HepG2 (cell line): ENCODE results near the gene GBA2. TPM values are rescaled to one million over a fixed set of nuclear protein-coding genes. Genes with fewer than 3 reads are reported as not detected.

ENCODE experiments used
- CREB1 ChIP-seq, 2 experiments: fragments of 450-650 bp in 1 of 2; IDR thresholded peaks; 2 replicates each; pipeline ENCODE4 v1.6.1; 2016 to 2017; ENCODE audit warnings: control low read depth in 1 of 2, mild to moderate bottlenecking in 1 of 2, missing compliant biosample characterization in 1 of 2, missing genetic modification characterization in 1 of 2
- GABPA ChIP-seq, 2 experiments: IDR thresholded peaks; 2 replicates each; pipeline ENCODE4 v1.6.1; 2011 to 2016; ENCODE audit warnings: low read depth in 2 of 2, low read length in 1 of 2, missing biosample characterization in 1 of 2, missing genetic modification characterization in 1 of 2
- HCFC1 ChIP-seq: fragments of 150-350 bp; IDR thresholded peaks from 2 replicates; pipeline ENCODE4 v1.6.1; 2014; ENCODE audit warnings: low read depth, low read length
- KLF6 ChIP-seq: IDR thresholded peaks from 2 replicates; pipeline ENCODE4 v1.8.0; 2016; ENCODE audit warnings: missing biosample characterization, missing genetic modification reagents
- MAFG ChIP-seq: sonication (generic); formaldehyde crosslinking; IDR thresholded peaks from 2 replicates; pipeline ENCODE4 v1.5.1; 2020; ENCODE audit warnings: mild to moderate bottlenecking, missing genetic modification reagents
- MATR3 ChIP-seq: sonication (generic); formaldehyde crosslinking; IDR thresholded peaks from 2 replicates; pipeline ENCODE4 v1.4.0; 2020; ENCODE audit warnings: missing genetic modification reagents
- MIER3 ChIP-seq: IDR thresholded peaks from 2 replicates; pipeline ENCODE4 v1.6.1; 2016; ENCODE audit warnings: missing compliant biosample characterization, borderline replicate concordance
- NCOR1 ChIP-seq: fragments of 200-600 bp; sonication (generic); IDR thresholded peaks from 2 replicates; pipeline ENCODE4 v1.7.0; 2017; ENCODE audit warnings: antibody characterized with exemption, low read length, borderline replicate concordance
- SRSF4 ChIP-seq: fragments of 200-400 bp; formaldehyde crosslinking; IDR thresholded peaks from one replicate; pipeline ENCODE4 v1.6.1; 2018; ENCODE audit warnings: mild to moderate bottlenecking, low read depth, low read length, moderate library complexity; ENCODE audit not compliant: poor library complexity, severe bottlenecking
- TEAD3 ChIP-seq: optimal IDR thresholded peaks from 2 replicates; pipeline ENCODE3; 2016; ENCODE audit warnings: borderline replicate concordance
- TOE1 ChIP-seq: sonication (generic); formaldehyde crosslinking; IDR thresholded peaks from 2 replicates; pipeline ENCODE4 v1.4.0; 2020; ENCODE audit warnings: mild to moderate bottlenecking, missing genetic modification reagents
- ZNF30 ChIP-seq: sonication (generic); formaldehyde crosslinking; IDR thresholded peaks from 2 replicates; pipeline ENCODE4 v1.5.0; 2020; ENCODE audit warnings: mild to moderate bottlenecking, missing genetic modification reagents
- ZNF317 ChIP-seq: sonication (generic); formaldehyde crosslinking; IDR thresholded peaks from 2 replicates; pipeline ENCODE4 v1.5.0; 2020; ENCODE audit warnings: mild to moderate bottlenecking, missing genetic modification reagents
- ZNF557 ChIP-seq: sonication (generic); formaldehyde crosslinking; IDR thresholded peaks from 2 replicates; pipeline ENCODE4 v1.4.0; 2020; ENCODE audit warnings: missing genetic modification reagents
- ZNF572 ChIP-seq: sonication (generic); formaldehyde crosslinking; IDR thresholded peaks from 2 replicates; pipeline ENCODE4 v1.5.1; 2020; ENCODE audit warnings: mild to moderate bottlenecking, missing genetic modification reagents
- ZNF710 ChIP-seq: sonication (generic); formaldehyde crosslinking; IDR thresholded peaks from 2 replicates; pipeline ENCODE4 v1.5.0; 2020; ENCODE audit warnings: mild to moderate bottlenecking, missing genetic modification reagents, borderline replicate concordance
- polyA plus RNA-seq, 8 experiments: library from polyadenylated mRNA; depleted of rRNA in 3 of 8; stranded (reverse) in 7 of 8; unstranded in 1 of 8; fragments of >200 nt; fragmentation: Illumina TruSeq in 4 of 8; extraction: Trizol in 4 of 8; gene quantifications; 2 replicates each; pipeline versions ENCODE4 v1.2.1 to v1.2.3, GENCODE V29; 2011 to 2016; ENCODE audit warnings: low read depth in 4 of 8, missing spikeins in 1 of 8, mixed read lengths in 1 of 8; ENCODE audit not compliant: insufficient read depth in 1 of 8
- total RNA-seq, 5 experiments: library from RNA; depleted of rRNA; stranded (reverse); fragments of >200 nt; fragmentation: Illumina TruSeq; extraction: Trizol; gene quantifications; 2 replicates each; pipeline ENCODE4 v1.2.3, GENCODE V29; 2016; ENCODE audit warnings: low read depth in 1 of 5
- TF ChIP-seq, protein P1 (sequence below): sonication (generic); formaldehyde crosslinking; IDR thresholded peaks from 2 replicates; pipeline ENCODE4 v1.4.0; 2020; ENCODE audit warnings: missing genetic modification reagents, borderline replicate concordance
- TF ChIP-seq, protein P2 (sequence below): IDR thresholded peaks from 2 replicates; pipeline ENCODE4 v1.6.1; 2016
- TF ChIP-seq, protein P3 (sequence below), 2 experiments: sonication (generic) in 1 of 2; formaldehyde crosslinking in 1 of 2; IDR thresholded peaks; 2 replicates each; pipeline versions ENCODE4 v1.5.1 to v1.6.1; 2011 to 2020; ENCODE audit warnings: borderline replicate concordance in 1 of 2, low read depth in 1 of 2, low read length in 1 of 2, mild to moderate bottlenecking in 1 of 2, missing genetic modification reagents in 1 of 2, moderate library complexity in 1 of 2

GBA2 gene
- total and polyA plus RNA-seq, 2 of the 13 experiments (the other 11 are each of a cell fraction or from before 2014, with no cell fraction given): 37.5 to 86.1 TPM

GRCh38 chr9:35732800-35733541 is 16.1 kb downstream of the GBA2 start (continued):
- TF ChIP-seq ZNF572 (CRISPR knock-in tag): no peak
- TF ChIP-seq SRSF4: no peak
- 0 out of 2 replicates have a peak, but pooled peaks have one; percentile 19 for TF ChIP-seq ZNF30
- no peak for TF ChIP-seq MATR3
- no peak for TF ChIP-seq KLF6 (CRISPR knock-in tag)
- TF ChIP-seq, protein P1, sequence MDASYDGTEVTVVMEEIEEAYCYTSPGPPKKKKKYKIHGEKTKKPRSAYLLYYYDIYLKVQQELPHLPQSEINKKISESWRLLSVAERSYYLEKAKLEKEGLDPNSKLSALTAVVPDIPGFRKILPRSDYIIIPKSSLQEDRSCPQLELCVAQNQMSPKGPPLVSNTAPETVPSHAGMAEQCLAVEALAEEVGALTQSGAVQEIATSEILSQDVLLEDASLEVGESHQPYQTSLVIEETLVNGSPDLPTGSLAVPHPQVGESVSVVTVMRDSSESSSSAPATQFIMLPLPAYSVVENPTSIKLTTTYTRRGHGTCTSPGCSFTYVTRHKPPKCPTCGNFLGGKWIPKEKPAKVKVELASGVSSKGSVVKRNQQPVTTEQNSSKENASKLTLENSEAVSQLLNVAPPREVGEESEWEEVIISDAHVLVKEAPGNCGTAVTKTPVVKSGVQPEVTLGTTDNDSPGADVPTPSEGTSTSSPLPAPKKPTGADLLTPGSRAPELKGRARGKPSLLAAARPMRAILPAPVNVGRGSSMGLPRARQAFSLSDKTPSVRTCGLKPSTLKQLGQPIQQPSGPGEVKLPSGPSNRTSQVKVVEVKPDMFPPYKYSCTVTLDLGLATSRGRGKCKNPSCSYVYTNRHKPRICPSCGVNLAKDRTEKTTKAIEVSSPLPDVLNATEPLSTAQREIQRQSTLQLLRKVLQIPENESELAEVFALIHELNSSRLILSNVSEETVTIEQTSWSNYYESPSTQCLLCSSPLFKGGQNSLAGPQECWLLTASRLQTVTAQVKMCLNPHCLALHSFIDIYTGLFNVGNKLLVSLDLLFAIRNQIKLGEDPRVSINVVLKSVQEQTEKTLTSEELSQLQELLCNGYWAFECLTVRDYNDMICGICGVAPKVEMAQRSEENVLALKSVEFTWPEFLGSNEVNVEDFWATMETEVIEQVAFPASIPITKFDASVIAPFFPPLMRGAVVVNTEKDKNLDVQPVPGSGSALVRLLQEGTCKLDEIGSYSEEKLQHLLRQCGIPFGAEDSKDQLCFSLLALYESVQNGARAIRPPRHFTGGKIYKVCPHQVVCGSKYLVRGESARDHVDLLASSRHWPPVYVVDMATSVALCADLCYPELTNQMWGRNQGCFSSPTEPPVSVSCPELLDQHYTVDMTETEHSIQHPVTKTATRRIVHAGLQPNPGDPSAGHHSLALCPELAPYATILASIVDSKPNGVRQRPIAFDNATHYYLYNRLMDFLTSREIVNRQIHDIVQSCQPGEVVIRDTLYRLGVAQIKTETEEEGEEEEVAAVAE (CRISPR knock-in tag): no peak
- TF ChIP-seq, protein P2, sequence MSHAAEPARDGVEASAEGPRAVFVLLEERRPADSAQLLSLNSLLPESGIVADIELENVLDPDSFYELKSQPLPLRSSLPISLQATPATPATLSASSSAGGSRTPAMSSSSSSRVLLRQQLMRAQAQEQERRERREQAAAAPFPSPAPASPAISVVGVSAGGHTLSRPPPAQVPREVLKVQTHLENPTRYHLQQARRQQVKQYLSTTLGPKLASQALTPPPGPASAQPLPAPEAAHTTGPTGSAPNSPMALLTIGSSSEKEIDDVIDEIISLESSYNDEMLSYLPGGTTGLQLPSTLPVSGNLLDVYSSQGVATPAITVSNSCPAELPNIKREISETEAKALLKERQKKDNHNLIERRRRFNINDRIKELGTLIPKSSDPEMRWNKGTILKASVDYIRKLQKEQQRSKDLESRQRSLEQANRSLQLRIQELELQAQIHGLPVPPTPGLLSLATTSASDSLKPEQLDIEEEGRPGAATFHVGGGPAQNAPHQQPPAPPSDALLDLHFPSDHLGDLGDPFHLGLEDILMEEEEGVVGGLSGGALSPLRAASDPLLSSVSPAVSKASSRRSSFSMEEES (CRISPR knock-in tag): 0 out of 2 replicates have a peak, but pooled peaks have one; percentile 17
- no peak for TF ChIP-seq ZNF317 (CRISPR knock-in tag)
- no peak for TF ChIP-seq MAFG (CRISPR knock-in tag)
- TF ChIP-seq NCOR1: no peak
- no peak for TF ChIP-seq HCFC1
- no peak for TF ChIP-seq CREB1 (IDR thresholded peaks at IDR 0.05)
- no peak for TF ChIP-seq CREB1 (CRISPR knock-in tag; IDR thresholded peaks at IDR 0.05)
- TF ChIP-seq MIER3: no peak
- no peak for TF ChIP-seq ZNF557
- no peak for TF ChIP-seq GABPA (IDR thresholded peaks at IDR 0.05; ENCODE audit: low read depth, low read length)
- TF ChIP-seq GABPA (CRISPR knock-in tag; IDR thresholded peaks at IDR 0.05; ENCODE audit: low read depth): no peak
- no peak for TF ChIP-seq ZNF710 (CRISPR knock-in tag)
- TF ChIP-seq, protein P3, sequence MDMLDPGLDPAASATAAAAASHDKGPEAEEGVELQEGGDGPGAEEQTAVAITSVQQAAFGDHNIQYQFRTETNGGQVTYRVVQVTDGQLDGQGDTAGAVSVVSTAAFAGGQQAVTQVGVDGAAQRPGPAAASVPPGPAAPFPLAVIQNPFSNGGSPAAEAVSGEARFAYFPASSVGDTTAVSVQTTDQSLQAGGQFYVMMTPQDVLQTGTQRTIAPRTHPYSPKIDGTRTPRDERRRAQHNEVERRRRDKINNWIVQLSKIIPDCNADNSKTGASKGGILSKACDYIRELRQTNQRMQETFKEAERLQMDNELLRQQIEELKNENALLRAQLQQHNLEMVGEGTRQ (IDR thresholded peaks at IDR 0.05; ENCODE audit: low read depth, low read length): no peak
- TF ChIP-seq, protein P3 (CRISPR knock-in tag; IDR thresholded peaks at IDR 0.05; ENCODE audit: borderline replicate concordance): no peak
- peak; percentile 49 for TF ChIP-seq TEAD3 (CRISPR knock-in tag)
- no peak for TF ChIP-seq TOE1 (CRISPR knock-in tag)
